UCSD-AML1 (cell line): Measurements from ENCODE around the gene SYCE3.

Source experiments
- DNase-seq: peaks from one replicate; lab custom pipeline; 2025; ENCODE audit not compliant: unreplicated experiment; lab: John Stamatoyannopoulos, UW

SYCE3 gene

DNA sequence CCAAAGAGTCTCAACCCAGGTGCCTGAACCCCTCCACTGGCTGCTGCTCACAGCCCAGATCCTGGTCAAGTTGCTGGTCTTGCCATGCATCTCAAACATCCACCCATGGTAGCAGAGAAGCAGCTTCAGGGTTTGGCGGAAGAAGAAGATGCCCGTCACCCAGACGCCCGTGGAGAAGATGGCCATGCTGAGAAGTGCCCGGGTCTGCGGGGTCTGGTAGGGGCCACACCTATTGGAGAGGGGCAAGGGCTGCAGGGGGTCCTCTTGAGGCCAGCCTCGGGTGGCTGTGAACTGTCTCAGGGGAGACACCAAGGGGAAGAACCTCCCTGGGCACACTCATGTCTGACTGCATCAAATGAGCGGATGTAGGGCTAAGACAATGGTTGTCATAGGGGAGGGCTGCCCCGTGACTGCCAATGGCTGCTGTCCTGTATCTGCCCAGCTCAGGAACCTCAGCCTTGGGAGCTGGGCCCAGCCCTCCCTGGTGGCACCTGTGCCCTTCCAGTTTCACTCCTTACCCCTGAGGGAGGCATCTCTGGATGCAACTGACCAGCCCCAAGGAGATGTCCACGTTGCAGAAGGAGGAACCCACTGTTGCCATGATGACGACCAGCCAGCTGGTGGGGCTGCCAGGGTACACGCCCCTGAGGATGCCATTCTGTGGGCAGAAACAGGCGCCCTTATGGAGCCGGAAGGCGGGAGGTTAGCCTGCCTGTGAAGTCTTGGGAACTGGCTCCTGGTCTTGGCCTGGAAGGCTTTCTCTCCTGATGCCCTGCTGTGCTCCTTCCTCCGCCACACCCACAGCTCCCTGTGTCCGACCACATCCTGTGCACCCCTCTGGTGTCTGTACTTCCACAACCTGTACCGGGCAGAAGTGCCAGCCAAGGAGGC is 14.3 kb upstream of the SYCE3 start:
- no peak for DNase-seq

GRCh38 chr22:50576070-50576469 is 13.4 kb upstream of the SYCE3 start:
- no peak for DNase-seq

DNA sequence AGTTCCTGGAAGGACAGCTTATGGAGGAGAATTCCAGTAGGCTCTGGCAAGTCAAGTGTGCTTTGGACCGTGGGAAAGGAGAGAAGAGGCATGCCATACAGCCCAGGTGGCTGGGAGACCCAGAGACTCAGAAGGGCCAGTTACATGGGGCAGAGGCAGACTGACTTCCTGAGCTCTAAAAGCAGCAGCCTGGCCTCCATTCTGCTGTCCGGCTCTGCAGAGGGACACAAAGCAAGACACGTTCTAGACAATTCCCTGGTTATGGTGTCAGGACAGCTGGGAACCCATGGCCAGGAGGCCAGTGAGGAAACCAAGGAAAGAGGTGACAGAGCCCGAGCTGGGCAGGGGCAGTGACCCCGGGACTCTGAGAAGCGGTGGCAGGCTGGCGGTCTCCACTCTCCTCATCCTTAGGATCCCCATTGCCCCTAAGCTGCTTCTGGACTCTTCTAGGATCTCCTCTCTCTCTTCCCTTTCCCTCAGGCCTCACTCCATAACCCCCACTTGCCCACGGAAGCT is 12.8 kb upstream of the SYCE3 start:
- no peak for DNase-seq

- DNase-seq, result no peak
Observed at GRCh38 chr22:50574383-50574755, 11.7 kb upstream of the SYCE3 start.

DNA sequence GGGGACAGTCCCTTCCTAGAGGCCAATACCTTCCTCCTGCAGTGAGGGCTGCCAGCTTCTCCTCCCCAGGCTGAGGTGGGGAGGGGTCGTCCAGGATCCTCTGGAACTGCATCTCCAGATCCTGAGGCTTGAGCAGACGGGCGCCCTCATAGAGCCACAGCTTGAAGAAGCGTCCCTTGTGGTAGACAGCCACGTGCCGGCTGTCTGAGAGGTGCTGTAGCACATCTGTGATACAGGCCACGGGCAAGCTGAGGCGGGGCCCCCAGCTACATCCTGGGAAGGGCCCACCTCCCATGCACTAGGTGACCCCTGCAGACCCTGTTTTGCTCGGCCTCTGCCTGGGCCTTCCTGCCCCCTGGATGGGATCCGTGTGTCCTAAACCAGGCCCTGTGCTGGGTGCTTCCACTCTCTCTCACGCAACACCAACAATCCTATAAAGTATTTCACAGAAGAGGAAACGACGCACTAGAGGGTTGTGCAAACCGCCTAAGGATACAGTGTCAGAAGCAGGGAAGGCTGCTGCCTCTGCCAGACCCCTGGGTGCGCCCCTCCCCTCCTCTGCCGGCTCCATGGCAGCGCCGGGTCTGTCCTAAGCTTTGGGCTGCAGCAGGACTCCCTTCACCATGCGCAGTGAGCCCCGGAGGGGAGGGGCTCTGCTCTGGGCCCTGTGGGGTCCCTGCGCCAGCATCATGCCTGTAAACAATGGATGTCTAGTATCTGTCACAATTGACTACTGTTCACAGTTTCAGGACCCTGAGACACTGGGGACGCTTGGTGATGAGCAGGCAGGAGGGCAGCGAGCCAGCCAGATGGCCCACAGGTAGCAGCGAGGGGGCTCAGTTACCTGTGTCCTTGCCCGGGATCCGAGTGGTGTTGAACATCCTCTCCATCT is 11.0 kb upstream of the SYCE3 start:
- DNase-seq, result no peak

- no peak for DNase-seq
Observed at GRCh38 chr22:50572965-50573364, 10.2 kb upstream of the SYCE3 start.

DNA sequence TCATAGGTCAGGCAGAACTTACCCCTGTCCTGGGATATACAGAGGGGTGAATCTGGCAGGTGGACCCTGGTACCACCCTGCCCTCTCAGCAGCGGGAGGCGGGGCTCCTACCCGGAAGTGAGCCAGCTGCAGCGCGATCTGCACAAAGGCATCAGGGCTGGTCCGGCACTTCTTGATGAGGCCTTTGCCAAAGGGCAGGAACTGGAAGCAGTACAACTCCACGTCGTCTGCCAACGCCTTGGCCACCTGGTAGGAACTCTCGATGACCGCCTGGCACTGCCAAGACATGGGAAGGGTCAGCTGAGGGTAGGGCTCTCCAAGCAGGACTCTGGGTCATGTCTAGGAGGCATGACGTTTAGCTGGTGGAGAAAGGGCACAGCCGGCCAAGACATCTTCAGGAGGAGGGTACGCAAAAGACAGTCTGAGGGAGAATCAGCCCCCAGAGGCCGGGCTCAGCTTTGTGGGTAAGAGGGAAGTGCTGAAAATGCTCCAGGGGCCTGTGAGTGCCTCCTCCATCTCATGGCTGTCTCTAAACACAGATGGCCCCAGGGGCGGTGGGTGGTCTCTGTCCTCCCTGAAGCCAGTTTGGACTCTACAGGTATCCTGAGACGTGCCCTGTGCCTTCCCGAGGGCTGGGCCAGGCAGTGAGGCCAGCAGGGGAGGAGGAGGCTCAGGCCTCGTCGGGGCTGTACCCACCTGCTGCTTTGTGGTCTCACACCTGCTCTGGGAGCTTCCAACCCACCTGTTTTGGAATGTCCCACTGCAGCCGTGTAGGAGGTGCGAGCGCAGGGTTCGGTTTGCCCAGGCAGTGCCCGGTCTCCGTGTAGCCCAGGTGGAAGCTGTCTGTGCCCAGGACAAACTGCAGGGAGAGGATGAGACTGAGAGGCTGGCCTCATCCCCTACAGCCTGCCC is 8.8 kb upstream of the SYCE3 start:
- no peak for DNase-seq

DNA sequence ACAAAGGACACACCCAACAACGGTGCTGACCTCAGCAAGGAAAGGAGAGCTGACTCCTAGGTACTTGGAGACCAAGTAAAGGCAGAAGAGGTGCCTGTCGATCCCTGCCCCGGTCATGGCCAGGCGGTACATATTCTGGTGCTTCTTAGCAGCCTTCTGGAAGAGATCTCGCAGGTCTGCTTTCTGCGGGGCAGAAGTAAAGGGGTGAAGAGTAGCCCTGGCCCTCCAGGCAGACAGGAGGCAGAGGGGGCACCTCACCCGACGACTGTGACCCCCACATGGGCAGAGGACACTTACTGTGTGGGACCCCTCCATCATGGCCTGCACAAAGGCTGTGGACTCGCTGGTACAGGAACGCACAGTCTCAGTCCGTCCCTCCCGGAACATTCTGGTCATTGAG is 8.1 kb upstream of the SYCE3 start:
- DNase-seq, result no peak

DNA sequence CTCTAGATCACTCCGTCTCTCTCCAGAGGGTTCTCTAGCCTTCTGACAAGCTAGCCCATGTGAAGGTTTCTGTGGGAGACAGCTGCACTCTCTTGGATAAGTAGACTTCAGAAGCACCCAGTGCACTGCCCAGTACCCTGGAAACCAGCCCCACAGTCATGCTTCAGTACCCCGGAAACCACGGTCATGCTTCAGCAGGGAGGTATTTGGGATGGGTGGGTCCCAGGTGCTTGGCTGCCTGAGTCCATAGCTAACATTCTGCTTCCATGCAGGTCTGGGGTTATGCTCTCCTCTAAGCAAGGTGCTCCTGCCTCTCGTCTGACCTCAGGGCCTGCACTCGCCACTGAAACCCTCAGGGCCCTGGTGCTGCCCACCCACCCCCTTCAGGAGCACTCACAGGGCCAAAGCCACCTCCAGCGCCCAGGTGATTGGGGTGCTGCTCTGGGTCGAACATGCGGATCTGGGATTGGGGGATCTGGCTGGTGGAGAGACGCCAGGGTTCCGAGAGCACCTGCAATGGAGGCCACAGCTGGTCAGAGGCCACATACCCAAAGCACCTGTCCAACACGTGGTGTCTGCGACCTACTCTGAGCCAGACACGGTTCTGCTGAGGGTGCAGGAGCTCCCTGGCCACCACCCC is 7.3 kb upstream of the SYCE3 start:
- no peak for DNase-seq

DNA sequence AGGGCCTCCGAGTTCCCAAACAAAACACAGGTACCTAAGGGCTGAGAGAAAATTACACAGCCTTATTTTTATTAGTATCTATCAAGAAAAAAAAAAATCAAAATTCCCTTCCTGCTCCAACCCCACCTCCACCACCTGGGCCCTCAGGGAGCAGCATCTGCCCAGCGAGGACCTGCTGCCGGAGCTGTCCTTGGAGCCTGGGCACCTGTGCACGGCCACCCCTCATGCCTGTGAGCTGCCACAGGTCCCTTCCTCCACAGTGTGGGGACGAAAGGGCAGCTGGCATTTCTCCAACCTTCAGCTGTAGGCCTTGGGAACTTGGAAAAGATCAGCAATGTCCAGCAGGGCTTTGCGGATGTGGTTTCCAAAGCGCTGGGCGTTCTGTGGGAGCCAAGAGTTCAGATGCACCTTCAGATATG is 6.3 kb upstream of the SYCE3 start:
- no peak for DNase-seq

DNA sequence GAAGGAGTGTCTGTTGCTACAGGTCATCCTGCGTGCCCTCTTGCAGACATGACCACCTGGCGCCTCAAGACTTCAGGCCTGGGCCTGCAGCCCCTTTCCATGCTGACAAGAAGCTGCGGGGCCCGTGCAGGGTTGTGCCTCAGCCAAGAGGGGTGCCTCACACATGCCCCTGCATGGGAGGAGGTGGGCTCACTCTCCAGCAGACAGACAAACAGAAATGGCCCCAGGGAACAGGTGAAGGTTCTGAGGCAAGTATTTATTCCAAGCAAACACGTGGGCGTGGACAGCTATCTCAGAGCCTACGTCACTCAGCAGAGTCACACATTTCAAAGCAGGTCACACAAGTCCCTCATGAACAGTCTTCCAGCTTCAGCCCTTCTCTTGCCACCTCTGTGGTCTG is 5.9 kb upstream of the SYCE3 start:
- no peak for DNase-seq

GRCh38 chr22:50567721-50568252 is 5.1 kb upstream of the SYCE3 start:
- DNase-seq, result no peak

- no peak for DNase-seq
Observed at GRCh38 chr22:50564289-50564688, 1.6 kb upstream of the SYCE3 start.

GRCh38 chr22:50563413-50564160 is 868 bp upstream of the SYCE3 start:
- DNase-seq, result no peak

DNA sequence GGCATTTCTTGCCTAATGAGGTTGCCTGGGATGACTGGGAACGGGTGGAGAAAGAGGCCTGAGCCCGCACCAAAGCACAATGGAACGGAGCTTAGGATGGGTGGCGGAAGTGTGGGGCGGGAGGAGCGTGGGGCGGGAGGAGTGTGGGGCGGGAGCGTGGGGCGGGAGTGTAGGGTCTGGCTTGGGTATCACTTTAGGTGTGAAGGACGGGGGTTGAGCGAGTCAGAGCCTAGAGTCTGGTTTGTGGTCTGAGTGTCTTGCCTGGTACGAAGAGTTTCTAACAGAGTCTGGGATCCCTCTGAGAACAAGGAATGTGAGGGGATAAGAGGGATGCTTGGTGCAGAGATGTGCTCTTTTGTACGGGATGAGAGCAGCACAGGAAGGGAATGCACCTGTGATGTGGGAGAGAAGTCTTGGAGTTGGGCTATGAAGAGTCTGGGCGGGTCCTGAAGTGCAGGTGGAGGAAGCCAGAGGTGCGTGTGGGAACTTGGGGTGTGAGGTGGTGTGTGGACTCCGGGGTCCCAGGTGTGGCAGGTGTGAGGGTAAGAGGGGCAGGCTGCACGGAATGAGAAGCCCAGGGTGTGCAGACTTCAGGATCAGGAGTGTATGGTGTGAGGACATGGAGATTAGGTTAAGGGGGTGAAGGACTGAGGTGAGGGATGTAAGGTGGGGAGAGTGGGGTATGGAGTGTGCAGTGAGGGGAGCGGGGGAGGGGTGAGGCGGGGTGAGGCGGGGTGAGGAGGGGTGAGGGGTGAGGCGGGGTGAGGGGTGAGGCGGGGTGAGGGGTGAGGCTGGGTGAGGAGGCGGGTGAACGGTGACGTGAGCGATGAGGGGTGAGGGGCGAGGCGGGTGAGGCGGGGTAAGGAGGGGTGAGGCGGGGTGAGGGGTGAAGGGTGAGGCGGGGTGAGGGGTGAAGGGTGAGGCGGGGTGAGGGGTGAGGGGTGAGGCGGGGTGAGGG is 1.0 kb downstream of the SYCE3 start:
- DNase-seq, result no peak

DNA sequence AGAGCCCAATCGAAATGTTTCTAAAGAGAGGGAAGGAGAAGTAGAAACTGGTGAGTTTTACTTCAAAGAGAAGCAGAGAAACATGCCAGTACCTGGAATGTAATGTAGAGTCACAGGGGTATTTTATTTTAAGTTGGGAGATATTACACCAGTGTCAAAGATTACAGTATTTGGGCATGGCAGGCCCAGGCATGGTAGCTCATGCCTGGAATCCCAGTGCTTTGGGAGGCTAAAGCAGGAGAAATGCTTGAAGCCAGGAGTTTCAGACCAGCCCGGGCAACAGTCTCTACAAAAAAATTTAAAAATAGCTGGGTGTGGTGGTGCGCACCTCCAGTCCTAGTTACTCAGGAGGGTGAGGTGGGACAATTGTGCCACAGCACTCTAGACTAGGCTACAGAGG is 2.7 kb downstream of the SYCE3 start:
- no peak for DNase-seq

- no peak for DNase-seq
Observed at GRCh38 chr22:50556703-50557102, 6.0 kb downstream of the SYCE3 start.

GRCh38 chr22:50553310-50553709 is 9.4 kb downstream of the SYCE3 start:
- no peak for DNase-seq
